Small intestine (tissue), 7 donors: Measurements from ENCODE around the gene MNAT1. TPM values are rescaled to one million over a fixed set of nuclear protein-coding genes. Genes with fewer than 3 reads are reported as not detected.

Source experiments
- DNase-seq, 2 donors: peaks; one replicate each; pipeline versions ENCODE4 v3.0.0 to v3.0.0-alpha.2; 2013
- FAIRE-seq: peaks from 2 replicates; lab custom pipeline; 2012; peaks lifted over from hg19 to GRCh38; lab: Jason Lieb, UNC
- H3K27ac ChIP-seq, 3 donors: one replicate each; pipeline ENCODE4 v1.5.1; 2013; ENCODE audit warnings: low read length in 2 of 3, mild to moderate bottlenecking in 2 of 3, control low read depth in 1 of 3, inconsistent platforms in 1 of 3, low read depth in 1 of 3, moderate library complexity in 1 of 3
- H3K27me3 ChIP-seq, 3 donors: one replicate each; pipeline ENCODE4 v1.6.1; 2013; ENCODE audit warnings: low read length in 3 of 3, inconsistent platforms in 1 of 3; ENCODE audit not compliant: control insufficient read depth in 3 of 3, insufficient read depth in 3 of 3
- H3K36me3 ChIP-seq, 3 donors: one replicate each; pipeline ENCODE4 v1.6.1; 2013; ENCODE audit warnings: low read length in 3 of 3, inconsistent platforms in 1 of 3, low read depth in 1 of 3, mild to moderate bottlenecking in 1 of 3, moderate library complexity in 1 of 3; ENCODE audit not compliant: control insufficient read depth in 3 of 3, insufficient read depth in 2 of 3
- H3K4me1 ChIP-seq, 3 donors: one replicate each; pipeline ENCODE4 v1.6.1; 2013; ENCODE audit warnings: low read length in 2 of 3, inconsistent platforms in 1 of 3, low read depth in 1 of 3, mild to moderate bottlenecking in 1 of 3, moderate library complexity in 1 of 3; ENCODE audit not compliant: control insufficient read depth in 3 of 3, insufficient read depth in 2 of 3
- H3K4me3 ChIP-seq, 3 donors: one replicate each; pipeline ENCODE4 v1.5.1; 2013; ENCODE audit warnings: low read length in 3 of 3, control low read depth in 1 of 3, inconsistent platforms in 1 of 3, low read depth in 1 of 3, mild to moderate bottlenecking in 1 of 3, moderate library complexity in 1 of 3
- H3K9me3 ChIP-seq, 2 donors: one replicate each; pipeline ENCODE4 v1.6.1; 2013; ENCODE audit warnings: low read depth in 1 of 2, low read length in 1 of 2; ENCODE audit not compliant: control insufficient read depth in 2 of 2, insufficient read depth in 1 of 2
- WGBS, 3 donors: extraction: QIAGEN DNeasy Blood & Tissue Kit; methylation state at CpG; one replicate each; pipeline ENCODE4 v1.1.7; 2013; 5-methylcytosine and 5-hydroxymethylcytosine counted together
- polyA plus RNA-seq, 4 donors: library from polyadenylated mRNA; stranded (reverse) in 3 of 4; unstranded in 1 of 4; fragments of 200-250 nt in 3 of 4; fragments of 120-200 nt in 1 of 4; gene quantifications; one replicate each; pipeline versions ENCODE4 v1.2.1 to v1.2.3, GENCODE V29; 2013
- donor health status: healthy with polysubstance abuse.
- donor health status: control.
- donor health status: control.
- donor health status: Bipolar disorder and iron deficiency.
- donor health status: healthy.

The MNAT1 gene
- polyA plus RNA-seq, 4 donors: 9.5 to 28.7 (median 12.8) TPM

DNA sequence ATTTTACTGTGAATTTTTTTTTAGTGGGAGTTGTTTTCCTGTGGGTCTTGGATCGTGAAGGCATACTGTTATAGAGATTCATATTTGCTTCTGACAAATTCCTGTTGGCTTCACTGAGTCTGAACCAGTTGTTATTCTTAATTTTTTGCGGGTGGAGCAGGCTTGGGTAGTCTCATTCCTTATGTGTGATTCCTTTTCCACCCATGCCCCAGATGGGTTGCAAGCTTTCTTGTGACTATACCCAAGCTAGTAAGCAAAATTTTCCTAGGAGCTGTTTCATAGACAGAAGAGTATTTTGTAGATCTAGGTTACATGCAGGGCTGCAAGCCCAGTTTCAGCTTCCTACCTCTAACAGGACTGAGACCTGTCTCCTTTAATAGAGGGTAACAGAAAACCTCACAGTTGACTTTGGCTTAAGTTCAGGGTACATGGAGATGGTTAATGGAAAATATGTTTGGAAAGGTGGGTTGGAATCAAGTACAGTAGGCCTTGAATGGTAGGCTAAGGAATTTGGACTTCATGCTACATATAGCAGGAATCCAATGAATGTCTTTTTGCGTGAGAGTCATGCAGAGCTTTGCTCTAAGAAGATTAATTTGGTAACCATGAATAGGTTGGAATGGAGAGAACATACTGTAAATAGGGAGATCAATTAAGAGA, 217.3 kb downstream of the MNAT1 start:
- DNase-seq (no peak), FAIRE-seq (no peak)
- Histone ChIP-seq H3K27me3 (no peaks in the 10 kb centered on the region), H3K36me3 (no peaks in the 10 kb centered on the region), H3K4me1 (no peaks in the 10 kb centered on the region), H3K9me3 (peaks cover 0 to 2% of the 10 kb centered on the region in 2 donors), H3K4me3 (no peak overlapping the region), H3K27ac (no peak overlapping the region)
- 60 to 64% (median 63%) methylated on average over 3 of the region's 3 CpGs for WGBS, 3 donors

DNA sequence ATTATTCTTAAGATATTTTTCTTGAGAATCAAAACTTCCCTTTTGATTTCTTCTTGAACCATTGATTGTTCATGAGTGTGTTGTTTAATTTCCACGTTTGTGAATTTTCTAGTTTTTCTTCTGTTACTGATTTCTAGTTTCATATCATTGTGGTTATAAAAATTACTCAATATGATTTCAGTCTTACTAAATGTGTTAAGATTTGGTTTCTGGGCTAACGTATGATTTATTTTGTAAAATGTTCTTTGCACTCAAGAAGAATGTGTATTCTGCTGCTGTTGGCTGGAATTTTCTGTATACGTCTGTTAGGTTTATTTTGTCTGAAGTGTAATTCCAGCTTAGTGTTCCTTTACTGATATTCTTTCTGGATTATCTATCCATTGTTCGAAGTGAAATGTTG, 221.6 kb downstream of the MNAT1 start:
- Histone ChIP-seq H3K4me3 (no peak overlapping the region), H3K9me3 (peaks cover 0 to 20% of the 10 kb centered on the region in 2 donors), H3K27ac (no peak overlapping the region), H3K36me3 (peaks cover 0 to 4% (median 0%) of the 10 kb centered on the region in 3 donors), H3K27me3 (no peaks in the 10 kb centered on the region), H3K4me1 (no peaks in the 10 kb centered on the region)
- 81 to 92% (median 82%) methylated on average over 4 of the region's 4 CpGs for WGBS, 3 donors
- FAIRE-seq (no peak), DNase-seq (no peak)

DNA sequence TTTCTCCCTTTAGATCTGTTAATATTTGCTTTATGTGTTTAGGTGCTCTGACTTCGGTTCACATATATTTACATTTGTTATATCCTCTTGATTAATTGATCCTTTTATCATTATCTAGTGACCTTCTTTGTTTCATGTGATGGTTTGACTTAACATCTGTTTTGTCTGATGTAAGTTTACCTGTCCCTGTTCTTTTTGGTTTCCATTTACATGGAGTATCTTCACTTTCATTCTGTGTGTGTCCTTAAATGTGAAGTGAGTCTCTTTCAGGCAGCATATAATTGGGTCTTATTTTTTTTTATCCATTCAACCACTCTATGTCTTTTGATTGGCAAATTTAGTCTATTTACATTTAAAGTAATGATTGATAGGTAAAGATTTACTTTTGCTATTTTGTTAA, 222.1 kb downstream of the MNAT1 start:
- H3K9me3 ChIP-seq: peaks cover 0 to 20% of the 10 kb centered on the region in 2 donors
- FAIRE-seq (no peak), DNase-seq (no peak)
- H3K4me1 ChIP-seq: no peaks in the 10 kb centered on the region
- no peaks in the 10 kb centered on the region for H3K27me3 ChIP-seq
- WGBS, 3 donors: 78 to 89% (median 89%) methylated on average over 1 of the region's 1 CpG
- H3K27ac ChIP-seq: no peak overlapping the region
- no peak overlapping the region for H3K4me3 ChIP-seq
- H3K36me3 ChIP-seq: peaks cover 0 to 4% (median 0%) of the 10 kb centered on the region in 3 donors

DNA sequence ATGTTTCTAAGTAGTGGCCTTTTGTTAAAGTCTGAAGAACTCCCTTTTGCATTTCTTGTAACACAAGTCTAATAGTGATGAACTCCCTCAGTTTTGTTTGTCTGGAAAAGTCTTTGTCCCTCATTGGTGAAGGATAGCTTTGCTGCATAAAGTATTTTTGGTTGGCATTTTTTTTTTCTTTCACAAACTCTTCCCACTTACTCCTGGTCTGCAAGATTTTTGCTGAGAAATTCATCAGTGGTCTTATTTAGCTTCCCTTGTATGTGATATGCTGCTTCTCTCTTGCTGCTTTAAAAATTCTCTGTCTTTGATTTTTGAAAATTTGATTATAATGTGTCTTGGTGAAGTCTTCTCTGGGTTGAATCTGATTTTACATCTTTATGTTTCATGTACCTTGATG, 223.6 kb downstream of the MNAT1 start:
- Histone ChIP-seq H3K27ac (no peak overlapping the region), H3K4me3 (no peak overlapping the region), H3K4me1 (no peaks in the 10 kb centered on the region), H3K9me3 (peaks cover 0 to 17% of the 10 kb centered on the region in 2 donors), H3K27me3 (no peaks in the 10 kb centered on the region), H3K36me3 (peaks cover 0 to 4% (median 0%) of the 10 kb centered on the region in 3 donors)
- FAIRE-seq (no peak), DNase-seq (no peak)

DNA sequence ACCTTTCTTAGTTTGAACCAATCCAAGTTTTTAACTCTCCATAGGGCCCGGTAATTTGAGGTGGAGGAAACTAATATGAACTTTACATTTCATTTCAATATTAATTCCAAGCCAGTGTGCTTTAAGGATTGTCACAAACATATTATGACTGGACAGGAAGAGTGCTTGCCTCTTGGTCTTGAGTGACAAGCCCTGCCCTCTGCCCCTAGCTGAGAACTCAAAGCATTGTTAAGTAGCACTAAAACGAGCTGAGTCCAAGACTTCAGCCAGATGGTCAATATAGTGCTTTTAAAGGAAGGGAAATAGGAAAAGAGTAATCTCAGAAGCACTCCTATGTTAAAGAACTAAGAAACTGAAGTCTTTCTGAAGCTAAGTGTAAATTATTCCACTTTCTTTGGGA, 229.2 kb downstream of the MNAT1 start:
- Histone ChIP-seq H3K36me3 (peaks cover 0 to 7% (median 0%) of the 10 kb centered on the region in 3 donors), H3K27me3 (no peaks in the 10 kb centered on the region), H3K4me3 (no peak overlapping the region), H3K9me3 (peaks cover 0 to 6% of the 10 kb centered on the region in 2 donors), H3K4me1 (no peaks in the 10 kb centered on the region), H3K27ac (no peak overlapping the region)
- no peak for DNase-seq
- no peak for FAIRE-seq
- 56 to 70% (median 56%) methylated on average over 2 of the region's 2 CpGs for WGBS, 3 donors

DNA sequence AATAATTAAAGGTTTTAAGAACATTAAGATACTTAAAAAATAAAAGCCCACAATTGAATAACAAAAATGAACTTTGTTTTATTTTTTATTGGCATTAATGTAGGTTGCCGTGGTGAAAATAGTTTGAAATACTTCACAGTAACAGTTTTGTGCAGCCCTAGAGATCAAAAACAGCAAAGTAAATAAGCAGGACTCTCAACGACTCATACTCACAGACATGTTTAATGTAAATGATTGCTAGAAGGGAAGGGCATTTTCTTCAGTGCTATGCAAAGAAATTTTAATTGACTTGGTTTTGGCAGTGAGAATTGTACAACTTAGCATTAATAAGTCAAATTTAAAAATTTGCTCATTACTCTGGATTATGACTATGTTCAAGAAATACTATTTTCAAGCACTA, 230.3 kb downstream of the MNAT1 start:
- peaks cover 0 to 3% (median 0%) of the 10 kb centered on the region in 3 donors for H3K36me3 ChIP-seq
- no peaks in the 10 kb centered on the region for H3K27me3 ChIP-seq
- no peak for DNase-seq
- no peak overlapping the region for H3K4me3 ChIP-seq
- no peaks in the 10 kb centered on the region for H3K4me1 ChIP-seq
- WGBS, 3 donors: 57 to 61% (median 58%) methylated on average over 2 of the region's 2 CpGs
- no peak for FAIRE-seq
- no peaks in the 10 kb centered on the region for H3K9me3 ChIP-seq
- no peak overlapping the region for H3K27ac ChIP-seq

DNA sequence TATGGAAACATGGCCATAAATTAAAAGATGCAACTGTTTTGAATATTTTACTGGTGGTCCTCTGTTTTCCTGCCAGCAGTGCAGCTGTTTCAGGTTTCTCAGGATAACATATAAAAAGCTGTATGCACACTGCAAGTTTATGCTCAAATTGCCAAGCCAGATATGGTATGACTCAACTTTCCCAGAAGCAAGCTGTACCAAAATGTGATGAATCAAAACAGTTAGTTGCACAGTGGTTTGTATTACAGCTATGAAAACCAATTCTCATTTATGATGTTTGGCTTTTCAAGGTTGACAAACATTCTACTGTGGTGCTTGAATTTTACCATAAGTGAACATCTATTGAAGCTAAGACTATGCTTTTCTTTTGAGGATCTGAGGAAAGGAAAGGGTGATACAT, 230.8 kb downstream of the MNAT1 start:
- H3K4me1 ChIP-seq: no peaks in the 10 kb centered on the region
- H3K9me3 ChIP-seq: no peaks in the 10 kb centered on the region
- no peak for DNase-seq
- no peaks in the 10 kb centered on the region for H3K27me3 ChIP-seq
- H3K27ac ChIP-seq: no peak overlapping the region
- no peak for FAIRE-seq
- peaks cover 0 to 3% (median 0%) of the 10 kb centered on the region in 3 donors for H3K36me3 ChIP-seq
- no peak overlapping the region for H3K4me3 ChIP-seq

DNA sequence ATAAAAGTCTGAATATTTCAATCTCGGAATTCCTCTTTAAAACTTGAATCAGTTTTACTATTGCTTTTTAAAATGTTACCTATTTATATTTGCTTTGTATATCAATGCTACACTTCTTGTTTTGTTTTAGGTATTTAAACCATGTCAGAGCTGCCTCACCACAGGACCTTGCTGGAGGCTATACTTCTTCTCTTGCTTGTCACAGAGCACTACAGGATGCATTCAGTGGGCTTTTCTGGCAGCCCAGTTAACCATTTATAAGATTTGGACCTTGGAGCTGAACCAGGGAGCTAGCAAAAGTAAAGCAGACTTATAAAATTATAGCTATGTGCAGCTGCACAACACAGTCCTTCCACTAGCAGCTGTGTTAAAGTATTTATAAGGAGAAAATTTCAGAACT, 233.5 kb downstream of the MNAT1 start:
- Histone ChIP-seq H3K27ac (no peak overlapping the region), H3K36me3 (peaks cover 0 to 7% (median 0%) of the 10 kb centered on the region in 3 donors), H3K27me3 (no peaks in the 10 kb centered on the region), H3K4me1 (no peaks in the 10 kb centered on the region), H3K4me3 (no peak overlapping the region), H3K9me3 (no peaks in the 10 kb centered on the region)
- WGBS, 3 donors: 88 to 98% (median 91%) methylated on average over 1 of the region's 1 CpG
- no peak for DNase-seq
- no peak for FAIRE-seq

DNA sequence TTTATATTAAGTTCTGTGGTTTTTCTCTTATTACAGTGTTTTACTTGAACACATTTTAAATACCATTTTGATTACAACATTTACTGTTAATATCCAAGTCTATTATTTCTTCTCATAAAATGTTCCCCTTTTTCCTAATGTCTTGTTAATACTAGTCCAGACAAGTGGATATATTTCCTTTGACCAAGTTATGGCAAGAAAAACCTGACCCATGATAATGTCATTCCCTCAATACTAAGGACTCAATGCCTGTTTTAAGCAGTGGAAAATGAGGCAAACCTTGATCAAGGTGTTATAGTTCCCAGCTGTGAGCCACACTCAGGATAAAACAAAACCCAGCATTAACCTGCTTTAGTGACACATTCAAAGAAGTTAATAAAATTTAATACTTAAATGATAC, 234.1 kb downstream of the MNAT1 start:
- DNase-seq: no peak
- Histone ChIP-seq H3K9me3 (no peaks in the 10 kb centered on the region), H3K27me3 (no peaks in the 10 kb centered on the region), H3K27ac (no peak overlapping the region), H3K4me1 (no peaks in the 10 kb centered on the region), H3K36me3 (peaks cover 0 to 9% (median 0%) of the 10 kb centered on the region in 3 donors), H3K4me3 (no peak overlapping the region)
- no peak for FAIRE-seq
